ENCODE data around the gene C1RL.
A peak's percentile ranks its signal among the peaks of the same experiment; 100 is the strongest.
"Not testable (repeated sequence)": the region's sequence is repeated elsewhere in the genome, so short reads cannot be mapped to it uniquely, and the experiment has no call there.

Gene C1RL

GRCh38 chr12:7061138-7061537 lies 47.9 kb downstream of the C1RL start:
- TF ChIP-seq CTCF (IDR thresholded peaks at IDR 0.05; ENCODE audit: insufficient read depth, low read length, missing control alignments), result no peak
- peak overlapping the region; percentile 53 for H3K4me3 ChIP-seq (ENCODE audit: low read depth, low read length)
- DNase-seq (ENCODE audit: low read depth, low spot score), result no peak
- ChIA-PET POLR2A (interaction anchor here (0.6 to 2.0 kb wide), 4 partner anchors 8 to 135 kb away, joined by 3 to 11 read pairs (median 6); partner anchors contain the start of gene C1RL), CTCF (interaction anchor here (0.8 to 13.4 kb wide), 26 partner anchors 9 to 136 kb away, joined by 3 to 217 read pairs (median 6); partner anchors contain the start of genes C1R, C1RL and LPCAT3)

- H3K4me3 ChIP-seq (ENCODE audit: low read depth, low read length), result peak within 1 kb of the TSS; percentile 53
- TF ChIP-seq CTCF (IDR thresholded peaks at IDR 0.05; ENCODE audit: insufficient read depth, low read length, missing control alignments), result peak; percentile 76
- POLR2A ChIA-PET, result interaction anchor here (0.6 to 2.0 kb wide), 5 partner anchors 8 to 134 kb away, joined by 3 to 11 read pairs (median 4); partner anchors contain the start of genes C12orf57 and C1RL
- peak; percentile 96 for DNase-seq (ENCODE audit: low read depth, low spot score)
- CTCF ChIA-PET, result interaction anchor here (1.0 to 13.4 kb wide), 28 partner anchors 8 to 135 kb away, joined by 3 to 217 read pairs (median 6); partner anchors contain the start of genes C1R, C1RL and LPCAT3
Observed at GRCh38 chr12:7060353-7060954, 48.6 kb downstream of the C1RL start, which contains the start of gene C1S. C1S (plus strand) TSS chr12:7060718; CDS start chr12:7061913, 1,195 bp downstream.

- ChIA-PET POLR2A (interaction anchor here (1.0 to 2.0 kb wide), 4 partner anchors 9 to 134 kb away, joined by 4 to 11 read pairs (median 6); partner anchors contain the start of genes C12orf57 and C1RL), CTCF (interaction anchor here (1.2 to 13.4 kb wide), 19 partner anchors 8 to 136 kb away, joined by 3 to 217 read pairs (median 7); partner anchors contain the start of genes C1R and C1RL)
- no peak overlapping the region for H3K4me3 ChIP-seq (ENCODE audit: low read depth, low read length)
- no peak for TF ChIP-seq CTCF (IDR thresholded peaks at IDR 0.05; ENCODE audit: insufficient read depth, low read length, missing control alignments)
- DNase-seq (ENCODE audit: low read depth, low spot score), result no peak
Observed at GRCh38 chr12:7059780-7060179, 49.2 kb downstream of the C1RL start.

GRCh38 chr12:7058850-7059395 lies 50.1 kb downstream of the C1RL start:
- no peak for TF ChIP-seq CTCF (IDR thresholded peaks at IDR 0.05; ENCODE audit: insufficient read depth, low read length, missing control alignments)
- CTCF ChIA-PET, result interaction anchor here (1.4 to 13.4 kb wide), 8 partner anchors 9 to 86 kb away, joined by 4 to 217 read pairs (median 20); partner anchors contain the start of genes C1R and C1RL
- DNase-seq (ENCODE audit: low read depth, low spot score), result no peak
- H3K4me3 ChIP-seq (ENCODE audit: low read depth, low read length), result no peak overlapping the region
- POLR2A ChIA-PET, result no interaction called here

- ChIA-PET POLR2A (no interaction called here), CTCF (interaction anchor here (1.9 to 13.4 kb wide), 5 partner anchors 14 to 87 kb away, joined by 9 to 217 read pairs (median 79); partner anchors contain the start of genes C1R and C1RL)
- DNase-seq (ENCODE audit: low read depth, low spot score), result no peak
- no peak for TF ChIP-seq CTCF (IDR thresholded peaks at IDR 0.05; ENCODE audit: insufficient read depth, low read length, missing control alignments)
- H3K4me3 ChIP-seq (ENCODE audit: low read depth, low read length), result no peak overlapping the region
Observed at GRCh38 chr12:7058163-7058845, 50.7 kb downstream of the C1RL start.

- CTCF ChIA-PET, result interaction anchor here (1.1 to 13.4 kb wide), 6 partner anchors 12 to 89 kb away, joined by 3 to 217 read pairs (median 44); partner anchors contain the start of genes C1R and C1RL
- POLR2A ChIA-PET; H3K4me3 ChIP-seq (ENCODE audit: low read depth, low read length); DNase-seq (ENCODE audit: low read depth, low spot score): not testable (repeated sequence)
Observed at GRCh38 chr12:7055736-7056135, 53.3 kb downstream of the C1RL start.
